Thyroid gland (tissue), 4 donors: ENCODE results near the gene NISCH.

Experiments used
- CTCF ChIP-seq, 6 experiments: fragments of 200-600 bp in 3 of 6; fragments of 450-650 bp in 3 of 6; sonication (generic) in 3 of 6; IDR thresholded peaks; one replicate each; pipeline ENCODE4 v1.5.1; 2016 to 2019; ENCODE audit warnings: antibody characterized with exemption in 6 of 6, mild to moderate bottlenecking in 2 of 6, inconsistent platforms in 1 of 6, moderate library complexity in 1 of 6
- POLR2A ChIP-seq, 2 donors: fragments of 450-650 bp; IDR thresholded peaks; one replicate each; pipeline ENCODE4 v1.6.1; 2017; ENCODE audit warnings: antibody characterized with exemption in 2 of 2, mild to moderate bottlenecking in 2 of 2, moderate library complexity in 1 of 2

DNA sequence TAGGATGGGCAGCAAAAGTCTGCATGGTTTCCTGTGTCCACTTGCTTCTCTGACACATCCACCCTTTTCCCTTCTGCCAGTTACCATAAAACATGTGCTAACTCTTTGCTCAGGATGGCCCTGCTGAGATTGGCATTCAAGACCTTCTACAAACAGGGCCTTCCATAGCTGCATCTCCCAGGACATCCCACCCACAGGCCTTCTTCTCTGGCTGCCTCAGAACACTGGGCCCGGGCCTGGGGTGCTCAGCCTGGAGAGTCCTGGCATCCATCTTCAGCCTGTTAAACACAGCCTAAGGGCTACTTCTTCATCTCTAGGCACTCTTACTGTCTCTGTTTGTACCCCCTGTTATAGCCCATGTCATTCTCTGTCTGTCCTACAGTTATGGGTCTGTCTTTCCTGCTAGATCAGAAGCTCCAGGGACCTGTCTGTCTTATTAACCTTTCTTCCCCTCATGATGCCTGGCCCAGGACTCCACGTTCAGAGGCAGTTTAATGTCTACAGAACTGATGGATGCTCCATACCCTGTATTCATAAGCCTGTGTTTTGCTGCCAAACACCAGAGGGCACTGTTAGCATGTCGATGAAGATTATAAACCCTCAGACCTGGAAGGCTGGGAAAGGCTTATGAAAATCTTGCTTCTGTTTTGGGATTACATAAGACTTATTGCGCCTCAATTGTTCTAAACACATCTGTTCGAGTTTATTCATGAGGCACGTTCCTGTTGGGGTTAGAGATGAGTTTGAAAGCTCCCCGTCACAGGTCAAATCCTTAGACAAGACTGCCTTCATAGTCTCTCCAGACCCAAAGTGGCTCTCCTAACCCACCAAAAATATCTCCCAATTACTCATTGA is 27.0 kb upstream of the NISCH start:
- TF ChIP-seq CTCF (IDR thresholded peaks at IDR 0.05), result peak; percentile 30 to 84 (median 78)
- TF ChIP-seq POLR2A (IDR thresholded peaks at IDR 0.05), result no peak
